ENCODE data around the gene SORD.
"Not testable (repeated sequence)": the region's sequence is repeated elsewhere in the genome, so short reads cannot be mapped to it uniquely, and the experiment has no call there.

DNA sequence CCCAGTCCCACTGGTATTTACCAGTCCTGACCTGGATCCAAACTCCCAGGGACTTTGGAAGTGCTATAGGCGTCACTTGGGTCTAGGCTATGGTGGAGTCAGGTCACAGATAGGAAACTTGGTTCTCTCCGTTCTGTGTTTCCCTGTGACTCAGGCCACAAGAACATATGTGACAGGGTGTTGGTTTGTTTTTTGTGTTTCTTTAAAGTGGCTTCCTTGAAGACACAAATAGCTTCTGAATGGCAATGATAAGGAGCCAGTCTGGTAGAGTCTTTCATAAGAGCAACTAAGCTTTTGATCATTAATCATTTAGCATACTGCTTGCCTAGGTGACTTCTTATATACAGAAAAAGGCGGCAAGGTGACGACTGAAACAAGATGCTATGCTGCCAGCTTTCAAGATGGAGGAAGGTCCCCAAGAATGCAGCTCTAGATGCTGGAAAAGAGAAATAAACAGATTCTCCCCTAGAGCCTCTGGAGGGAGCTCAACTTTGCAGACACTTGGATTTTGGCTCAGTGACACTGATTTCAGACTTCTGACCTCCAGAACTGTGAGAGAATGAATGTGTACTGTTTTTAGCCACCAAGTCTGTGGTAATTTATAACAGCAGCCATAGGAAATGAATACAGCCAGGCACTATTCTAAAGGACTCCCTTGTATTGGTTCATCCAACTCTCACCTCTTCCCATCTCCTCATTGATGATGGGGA lies 36.5 kb upstream of the SORD start:
- TF ChIP-seq, protein P1, sequence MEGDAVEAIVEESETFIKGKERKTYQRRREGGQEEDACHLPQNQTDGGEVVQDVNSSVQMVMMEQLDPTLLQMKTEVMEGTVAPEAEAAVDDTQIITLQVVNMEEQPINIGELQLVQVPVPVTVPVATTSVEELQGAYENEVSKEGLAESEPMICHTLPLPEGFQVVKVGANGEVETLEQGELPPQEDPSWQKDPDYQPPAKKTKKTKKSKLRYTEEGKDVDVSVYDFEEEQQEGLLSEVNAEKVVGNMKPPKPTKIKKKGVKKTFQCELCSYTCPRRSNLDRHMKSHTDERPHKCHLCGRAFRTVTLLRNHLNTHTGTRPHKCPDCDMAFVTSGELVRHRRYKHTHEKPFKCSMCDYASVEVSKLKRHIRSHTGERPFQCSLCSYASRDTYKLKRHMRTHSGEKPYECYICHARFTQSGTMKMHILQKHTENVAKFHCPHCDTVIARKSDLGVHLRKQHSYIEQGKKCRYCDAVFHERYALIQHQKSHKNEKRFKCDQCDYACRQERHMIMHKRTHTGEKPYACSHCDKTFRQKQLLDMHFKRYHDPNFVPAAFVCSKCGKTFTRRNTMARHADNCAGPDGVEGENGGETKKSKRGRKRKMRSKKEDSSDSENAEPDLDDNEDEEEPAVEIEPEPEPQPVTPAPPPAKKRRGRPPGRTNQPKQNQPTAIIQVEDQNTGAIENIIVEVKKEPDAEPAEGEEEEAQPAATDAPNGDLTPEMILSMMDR (IDR thresholded peaks at IDR 0.05): not testable (repeated sequence)
- not testable (repeated sequence) for TF ChIP-seq POLR2AphosphoS5 (IDR thresholded peaks at IDR 0.05; ENCODE audit: insufficient read depth in 1 of 2, low read depth in 1 of 2)

Data from vagina (tissue), 2 donors.